ENCODE measurements around the gene NAGA.

The NAGA gene

DNA sequence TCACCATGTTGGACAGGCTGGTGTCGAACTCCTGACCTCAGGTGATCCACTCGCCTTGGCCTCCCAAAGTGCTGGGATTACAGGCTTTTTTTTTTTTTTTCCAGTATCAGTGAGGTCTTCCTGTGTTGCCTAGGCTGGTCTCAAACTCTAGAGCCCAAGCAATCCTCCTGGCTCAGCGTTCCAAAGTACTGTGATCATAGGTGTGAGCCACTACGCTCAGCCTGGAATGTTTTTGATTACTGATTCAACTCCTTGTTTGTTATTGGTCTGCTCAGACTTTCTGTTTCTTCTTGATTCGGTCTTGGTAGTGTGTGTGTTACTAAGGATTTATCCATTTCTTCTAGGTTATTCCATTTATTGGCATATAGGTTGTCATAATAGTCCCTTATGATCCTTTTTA lies 31.3 kb downstream of the NAGA start:
- DNase-seq (ENCODE audit: low spot score) = no peak

DNA sequence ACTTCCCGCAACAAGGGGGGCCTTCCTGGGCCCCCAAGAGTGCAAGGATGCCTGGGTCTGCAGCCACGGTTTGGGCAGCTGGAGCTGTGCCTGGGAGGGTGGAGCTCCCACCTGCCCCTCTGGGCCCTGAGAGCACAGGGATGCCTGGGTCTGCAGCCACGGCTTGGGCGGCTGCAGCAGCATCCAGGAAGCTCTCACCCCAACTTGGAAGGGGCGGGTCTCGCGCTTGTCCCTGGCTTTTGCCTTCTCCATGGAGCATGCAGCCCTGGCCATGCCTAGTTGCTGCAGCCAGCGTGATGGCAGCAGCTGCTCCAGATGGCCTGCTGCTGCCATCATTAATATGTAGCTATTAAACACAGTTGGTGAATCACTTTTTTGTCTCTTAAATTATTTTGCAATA lies 35.4 kb downstream of the NAGA start:
- no peak for DNase-seq (ENCODE audit: low spot score)

- DNase-seq (ENCODE audit: low spot score) = no peak
Observed at GRCh38 chr22:42033263-42034181, 37.1 kb downstream of the NAGA start.

DNA sequence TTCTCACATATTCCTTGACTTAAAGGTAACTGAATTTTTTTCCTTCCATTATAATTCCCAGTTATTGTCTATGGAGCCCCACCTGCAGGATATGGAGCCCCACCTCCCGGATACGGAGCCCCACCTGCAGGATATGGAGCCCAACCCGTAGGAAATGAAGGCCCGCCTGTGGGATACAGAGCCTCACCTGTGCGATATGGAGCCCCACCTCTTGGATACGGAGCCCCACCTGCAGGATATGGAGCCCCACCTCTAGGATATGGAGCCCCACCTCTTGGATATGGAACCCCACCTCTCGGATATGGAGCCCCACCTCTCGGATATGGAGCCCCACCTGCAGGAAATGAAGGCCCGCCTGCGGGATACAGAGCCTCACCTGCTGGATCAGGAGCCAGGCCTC lies 43.9 kb downstream of the NAGA start:
- no peak for DNase-seq (ENCODE audit: low spot score)

- DNase-seq (ENCODE audit: low spot score) = no peak
Observed at GRCh38 chr22:42025421-42025820, 45.2 kb downstream of the NAGA start.

GRCh38 chr22:42022162-42022847 lies 48.3 kb downstream of the NAGA start:
- DNase-seq (ENCODE audit: low spot score) = no peak

GRCh38 chr22:42021571-42021970 lies 49.0 kb downstream of the NAGA start:
- DNase-seq (ENCODE audit: low spot score) = no peak

- DNase-seq (ENCODE audit: low spot score) = no peak
Observed at GRCh38 chr22:42018224-42018623, 52.4 kb downstream of the NAGA start.

DNA sequence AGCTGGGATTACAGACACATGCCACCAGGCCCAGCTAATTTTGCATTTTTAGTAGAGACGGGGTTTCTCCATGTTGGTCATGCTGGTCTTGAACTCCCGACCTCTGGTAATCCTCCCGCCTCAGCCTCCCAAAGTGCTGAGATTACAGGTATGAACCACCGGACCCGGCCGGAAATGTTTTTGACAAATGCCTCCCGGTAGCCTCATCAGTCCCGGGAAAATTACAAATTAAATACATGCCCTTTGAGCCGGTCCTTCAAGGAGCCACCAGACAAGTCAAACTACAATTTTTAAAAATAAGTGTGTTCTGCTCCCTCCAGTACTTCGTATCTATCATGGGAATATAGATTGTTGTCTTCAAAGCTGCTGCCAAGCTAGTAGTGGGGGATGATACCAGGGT lies 54.5 kb downstream of the NAGA start:
- DNase-seq (ENCODE audit: low spot score) = no peak

DNA sequence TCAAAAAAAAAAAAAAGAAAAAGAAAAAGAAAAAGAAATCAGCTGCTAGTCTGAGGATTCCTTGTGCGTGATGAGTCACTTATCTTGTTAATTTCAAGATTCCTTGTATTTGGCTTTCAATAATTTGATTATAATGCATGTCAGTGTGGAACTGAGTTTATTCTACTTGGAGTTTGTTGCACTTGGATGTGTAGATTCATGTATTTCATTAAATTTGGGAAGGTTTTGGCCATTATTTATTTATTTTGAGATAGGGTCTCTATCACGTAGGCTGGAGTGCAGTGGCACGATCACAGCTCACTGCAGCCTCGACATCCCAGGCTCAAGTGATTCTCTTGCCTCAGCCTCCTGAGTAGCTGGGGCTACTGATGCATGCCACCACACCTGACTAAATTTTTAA lies 57.2 kb downstream of the NAGA start:
- no peak for DNase-seq (ENCODE audit: low spot score)

GRCh38 chr22:42010778-42011177 lies 59.8 kb downstream of the NAGA start:
- no peak for DNase-seq (ENCODE audit: low spot score)

Data from CD4-positive, alpha-beta T cell treated with Interleukin-2 at 100 ng/mL for 4 hours (primary cell).